ENCODE data around the gene CRYBB1.
A peak's percentile ranks its signal among the peaks of the same experiment; 100 is the strongest.

Gene CRYBB1

DNA sequence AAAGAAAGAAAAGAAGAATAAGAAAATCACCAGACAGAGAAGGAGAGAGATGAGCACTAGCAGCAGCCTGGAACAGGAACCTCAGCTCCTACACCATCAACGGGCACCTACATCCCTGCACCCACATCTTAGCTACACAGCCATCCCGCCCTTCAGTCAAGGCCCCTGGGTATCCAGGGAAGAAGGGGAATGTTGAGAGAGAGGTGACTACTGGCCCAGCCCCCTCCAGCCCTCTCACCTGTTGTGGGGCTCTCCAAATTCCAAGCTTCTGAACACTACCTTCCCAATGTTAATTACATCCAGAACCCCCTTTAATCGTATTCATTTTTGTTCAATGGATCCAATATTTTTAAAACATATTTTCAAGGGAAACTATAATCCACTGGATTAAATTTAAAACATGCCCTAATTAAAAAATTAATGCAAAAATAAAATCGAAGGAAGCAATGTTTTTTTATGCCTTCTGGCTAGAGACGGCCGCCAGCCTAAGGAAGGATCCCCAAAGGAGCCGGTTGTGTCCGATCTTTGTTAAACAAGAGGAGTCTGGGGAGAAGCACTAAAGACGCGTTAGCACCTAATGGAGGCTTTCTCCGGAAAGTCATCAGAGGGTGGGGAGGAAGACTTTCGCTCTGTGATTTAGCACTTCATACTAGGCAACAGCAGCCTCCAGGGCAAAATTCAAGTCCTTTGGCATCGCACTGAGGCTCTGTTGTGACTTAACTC lies 37.4 kb downstream of the CRYBB1 start:
- DNase-seq (ENCODE audit: low read depth in 2 of 3, low spot score in 1 of 3) = no peak

GRCh38 chr22:26579331-26579886 lies 38.4 kb downstream of the CRYBB1 start:
- DNase-seq (ENCODE audit: low read depth in 2 of 3, low spot score in 1 of 3) = peak; percentile 17 to 44 (median 22)

DNA sequence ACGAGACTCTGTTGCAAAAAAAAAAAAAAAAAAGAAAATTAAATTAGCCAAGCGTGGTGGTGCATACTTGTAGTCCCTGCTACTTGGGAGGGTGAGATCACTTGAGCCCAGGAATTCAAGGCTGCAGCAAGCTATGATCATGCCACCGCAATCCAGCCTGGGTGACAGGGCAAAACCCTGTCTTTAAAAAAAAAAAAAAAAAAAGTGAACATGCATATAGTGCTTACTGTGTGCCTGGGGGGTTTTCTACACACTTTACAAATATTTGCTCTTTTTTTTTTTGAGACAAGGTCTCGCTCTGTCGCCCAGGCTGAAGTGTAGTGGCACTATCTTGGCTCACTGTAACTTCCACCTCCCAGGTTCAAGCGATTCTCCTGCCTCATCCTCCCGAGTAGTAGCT lies 40.7 kb downstream of the CRYBB1 start:
- DNase-seq (ENCODE audit: low read depth in 2 of 3, low spot score in 1 of 3) = no peak

DNA sequence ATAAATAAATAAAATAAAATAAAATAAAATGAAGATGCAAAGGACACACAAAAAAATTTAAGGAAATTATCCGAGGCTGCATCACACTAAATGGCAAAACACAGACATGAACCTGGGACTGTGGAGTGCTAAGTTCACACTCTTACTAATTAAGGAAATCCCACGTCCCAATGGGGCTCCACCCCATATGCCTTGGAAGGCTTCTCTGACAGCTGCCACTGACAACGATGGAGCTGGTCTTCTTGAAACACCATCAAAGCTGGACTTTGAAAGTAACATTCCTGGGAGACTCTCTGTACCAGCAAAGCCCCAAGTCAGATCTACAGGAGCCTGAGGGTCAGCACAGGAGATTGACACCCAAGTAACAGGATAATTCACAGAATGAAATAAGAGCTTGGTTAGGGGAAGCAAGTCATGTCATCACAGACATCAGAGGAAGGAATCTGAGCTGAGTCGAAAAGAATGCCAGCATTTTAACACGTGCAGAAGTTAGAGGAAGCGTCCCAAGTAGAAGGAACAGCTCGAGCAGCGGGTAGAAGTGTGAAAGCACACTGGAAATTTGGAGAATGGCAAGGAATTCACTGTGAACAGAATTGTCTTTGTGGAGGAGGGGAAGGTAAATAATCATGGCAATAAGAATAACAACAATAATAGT lies 41.7 kb downstream of the CRYBB1 start:
- DNase-seq (ENCODE audit: low read depth in 2 of 3, low spot score in 1 of 3) = no peak

DNA sequence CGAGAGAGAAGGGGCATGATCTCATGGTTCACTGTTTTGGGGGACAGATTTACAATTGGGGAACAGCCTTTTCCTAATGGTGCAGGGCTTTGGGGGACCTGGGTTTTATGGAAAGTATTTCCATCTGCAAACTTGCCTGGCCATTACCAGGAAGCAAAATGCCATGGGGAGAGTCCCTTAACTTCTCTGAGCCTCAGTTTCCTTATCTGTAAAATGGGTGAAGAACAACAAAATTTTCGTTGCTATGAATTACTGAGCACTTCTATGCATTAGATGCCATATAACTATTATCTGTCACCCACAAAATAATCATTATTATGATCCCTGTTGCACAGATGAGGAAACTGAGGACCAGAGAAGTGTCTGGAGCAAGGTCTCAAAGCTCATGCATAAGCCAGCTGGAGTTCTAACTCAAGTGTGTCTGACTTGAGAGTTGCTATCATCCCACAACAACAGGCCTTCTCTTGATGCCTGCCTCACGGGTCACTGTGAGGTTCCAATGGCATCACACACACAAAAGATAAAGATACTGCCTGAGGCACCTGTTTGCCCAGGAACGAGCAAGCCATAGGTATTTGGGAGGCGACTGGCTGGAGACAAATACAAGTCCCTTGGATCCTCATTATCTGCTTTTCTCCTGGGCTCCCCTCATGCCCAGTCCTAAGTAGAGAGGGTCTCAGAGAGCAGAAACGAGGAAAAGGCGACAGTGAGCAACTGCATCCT lies 43.7 kb downstream of the CRYBB1 start:
- no peak for DNase-seq (ENCODE audit: low read depth in 2 of 3, low spot score in 1 of 3)

GRCh38 chr22:26573026-26573662 lies 44.7 kb downstream of the CRYBB1 start:
- no peak for DNase-seq (ENCODE audit: low read depth in 2 of 3, low spot score in 1 of 3)

GRCh38 chr22:26570864-26571525 lies 46.8 kb downstream of the CRYBB1 start:
- DNase-seq (ENCODE audit: low read depth in 2 of 3, low spot score in 1 of 3) = no peak

DNA sequence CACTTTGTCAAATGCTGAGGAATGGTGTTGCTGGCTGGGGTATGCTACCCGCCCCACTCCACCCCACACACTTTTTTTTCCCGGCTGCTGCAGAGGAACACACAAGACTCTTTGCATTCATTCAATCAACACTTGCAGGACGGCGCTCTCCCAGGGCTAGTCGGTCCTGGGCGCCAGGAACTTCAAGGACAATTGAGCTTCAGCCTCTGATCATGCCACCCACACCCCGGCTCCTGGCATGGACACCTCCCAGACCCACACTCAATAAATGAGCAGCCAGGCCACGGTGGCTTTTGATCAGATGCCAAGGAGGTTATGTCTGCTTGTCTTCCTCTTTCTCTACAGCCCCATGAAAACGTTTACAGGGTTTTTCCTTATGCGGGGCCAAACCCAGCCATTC lies 47.7 kb downstream of the CRYBB1 start:
- DNase-seq (ENCODE audit: low read depth in 2 of 3, low spot score in 1 of 3) = no peak

- DNase-seq (ENCODE audit: low read depth in 2 of 3, low spot score in 1 of 3) = no peak
Measured at GRCh38 chr22:26568207-26568706, 49.6 kb downstream of the CRYBB1 start.

GRCh38 chr22:26567610-26568009 lies 50.2 kb downstream of the CRYBB1 start:
- no peak for DNase-seq (ENCODE audit: low read depth in 2 of 3, low spot score in 1 of 3)

DNA sequence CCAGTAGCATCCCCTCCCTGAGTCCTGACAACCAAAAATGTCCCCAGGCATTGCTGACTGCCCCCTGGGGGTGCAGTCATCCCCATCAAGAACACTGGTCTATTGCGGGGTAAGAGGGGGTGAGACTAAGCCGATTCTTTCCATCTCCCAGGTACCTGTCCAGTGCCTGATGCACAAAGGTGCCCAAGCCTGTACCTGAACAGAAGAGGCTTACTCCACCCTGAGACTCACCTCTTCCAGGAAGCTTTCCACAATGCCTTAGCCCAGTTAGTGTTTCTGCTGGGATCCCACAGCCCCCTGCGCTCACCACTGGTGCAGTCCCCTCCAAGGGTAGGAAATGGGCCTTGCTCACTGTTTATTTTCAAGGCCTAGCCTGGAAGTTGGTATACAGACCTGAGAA lies 50.8 kb downstream of the CRYBB1 start:
- DNase-seq (ENCODE audit: low read depth in 2 of 3, low spot score in 1 of 3) = no peak

GRCh38 chr22:26565889-26566288 lies 51.9 kb downstream of the CRYBB1 start:
- no peak for DNase-seq (ENCODE audit: low read depth in 2 of 3, low spot score in 1 of 3)

GRCh38 chr22:26565181-26565580 lies 52.6 kb downstream of the CRYBB1 start:
- DNase-seq (ENCODE audit: low read depth in 2 of 3, low spot score in 1 of 3) = no peak

GRCh38 chr22:26564672-26565071 lies 53.2 kb downstream of the CRYBB1 start:
- DNase-seq (ENCODE audit: low read depth in 2 of 3, low spot score in 1 of 3) = no peak

- DNase-seq (ENCODE audit: low read depth in 2 of 3, low spot score in 1 of 3) = no peak
Measured at GRCh38 chr22:26564181-26564580, 53.6 kb downstream of the CRYBB1 start.

GRCh38 chr22:26563022-26563421 lies 54.8 kb downstream of the CRYBB1 start:
- no peak for DNase-seq (ENCODE audit: low read depth in 2 of 3, low spot score in 1 of 3)

GRCh38 chr22:26561756-26562417 lies 55.9 kb downstream of the CRYBB1 start:
- DNase-seq (ENCODE audit: low read depth in 2 of 3, low spot score in 1 of 3) = no peak

DNA sequence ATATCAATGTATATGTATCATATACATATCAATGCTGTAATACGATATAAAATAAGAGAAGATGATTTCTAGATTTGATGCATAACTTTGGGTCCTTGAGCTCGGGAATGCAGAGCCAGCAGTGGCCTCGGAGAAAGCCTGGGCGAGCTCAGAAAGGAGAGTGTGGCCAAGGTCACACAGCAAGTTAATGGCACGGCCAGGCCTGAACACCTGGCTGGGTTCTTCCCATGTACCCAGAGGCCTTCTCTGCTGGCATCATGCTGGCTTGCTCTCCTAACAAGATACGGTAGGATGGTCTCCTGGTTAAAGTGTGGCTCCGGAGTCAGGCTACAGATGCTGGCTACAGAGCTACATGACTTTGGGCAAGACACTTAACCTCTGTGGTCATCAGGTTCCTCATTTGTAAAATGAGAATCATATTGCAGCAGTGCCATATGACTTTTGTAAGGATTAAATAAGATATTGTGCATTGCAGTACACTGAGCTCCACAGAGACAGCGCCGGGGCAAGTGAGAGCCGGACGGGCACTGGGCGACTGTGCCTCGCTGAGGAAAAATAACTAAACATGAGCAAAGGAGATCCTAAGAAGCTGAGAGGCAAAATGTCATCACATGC lies 57.8 kb downstream of the CRYBB1 start:
- no peak for DNase-seq (ENCODE audit: low read depth in 2 of 3, low spot score in 1 of 3)

GRCh38 chr22:26558248-26558895 lies 59.5 kb downstream of the CRYBB1 start:
- no peak for DNase-seq (ENCODE audit: low read depth in 2 of 3, low spot score in 1 of 3)

All from stimulated activated CD4-positive, alpha-beta T cell treated with anti-CD3 and anti-CD28 coated beads, Interleukin-12 subunit alpha, Interleukin-12 subunit beta, amount 100 ng/mL, for 48 hours (primary cell).